IMR-90 (cell line): ENCODE results near the gene FAM20B. TPM values are rescaled to one million over a fixed set of nuclear protein-coding genes. Genes with fewer than 3 reads are reported as not detected.

Experiments used
- ATAC-seq: fragments of 200-7000 bp; cut with Tn5 transposase; 2 replicates; pipeline ENCODE4 v1.9.1; 2020; ENCODE audit warnings: low read depth, mild to moderate bottlenecking, moderate library complexity
- BruUV-seq: library from RNA; stranded (reverse); fragments of 400-500 nt; replicated peaks from 2 replicates; lab custom pipeline; 2021; lab: Mats Ljungman, UMichigan
- CTCF ChIA-PET: fragments of 300-600 bp; formaldehyde crosslinking; extraction: SDS; loops from one replicate; lab custom pipeline; 2021; ENCODE audit warnings: antibody characterized with exemption; lab: Yijun Ruan, JAX
- POLR2A ChIA-PET: fragments of 300-600 bp; sonication (Branson Sonifier 250); formaldehyde crosslinking; loops from one replicate; lab custom pipeline; 2022; ENCODE audit warnings: antibody characterized with exemption; ENCODE audit not compliant: unreplicated experiment; lab: Charles Lee
- DNase-seq: peaks from one replicate; pipeline ENCODE4 v3.0.0; 2013
- H2AFZ ChIP-seq: replicated peaks from 2 replicates; pipeline ENCODE3; 2013; ENCODE audit warnings: low read length, mild to moderate bottlenecking; ENCODE audit not compliant: poor library complexity
- H2AK5ac ChIP-seq: 2 replicates; pipeline ENCODE4 v1.6.1; 2013; ENCODE audit warnings: low read depth, low read length, inconsistent platforms
- H2AK9ac ChIP-seq: replicated peaks from 2 replicates; pipeline ENCODE3; 2013; ENCODE audit warnings: mild to moderate bottlenecking, low read depth, low read length, moderate library complexity; ENCODE audit not compliant: poor library complexity
- H2BK120ac ChIP-seq: 2 replicates; pipeline ENCODE4 v1.6.1; 2013; ENCODE audit warnings: low read depth, low read length, inconsistent platforms
- H2BK15ac ChIP-seq: 3 replicates; pipeline ENCODE4 v1.6.1; 2013; ENCODE audit warnings: low read depth, low read length, inconsistent platforms
- H2BK20ac ChIP-seq: 2 replicates; pipeline ENCODE4 v1.6.1; 2013; ENCODE audit warnings: low read depth, mild to moderate bottlenecking, inconsistent platforms, low read length, moderate library complexity
- H2BK5ac ChIP-seq: 2 replicates; pipeline ENCODE4 v1.6.1; 2013; ENCODE audit warnings: mild to moderate bottlenecking, low read depth, low read length, inconsistent platforms; ENCODE audit not compliant: poor library complexity, severe bottlenecking
- H3K14ac ChIP-seq: replicated peaks from 2 replicates; pipeline ENCODE4 v1.6.1; 2013; ENCODE audit warnings: low read depth, low read length, inconsistent platforms
- H3K18ac ChIP-seq: 2 replicates; pipeline ENCODE4 v1.6.1; 2013; ENCODE audit warnings: low read depth, low read length, control low read depth
- H3K23ac ChIP-seq: 2 replicates; pipeline ENCODE4 v1.6.1; 2013; ENCODE audit warnings: low read depth, low read length, inconsistent platforms
- H3K27ac ChIP-seq: 2 replicates; pipeline ENCODE4 v1.5.1; 2013; ENCODE audit warnings: mild to moderate bottlenecking, control low read depth, low read length; ENCODE audit not compliant: insufficient read depth
- H3K27me3 ChIP-seq: 2 replicates; pipeline ENCODE4 v1.6.1; 2013; ENCODE audit warnings: low read length; ENCODE audit not compliant: control insufficient read depth, insufficient read depth
- H3K36me3 ChIP-seq: 2 replicates; pipeline ENCODE4 v1.6.1; 2013; ENCODE audit warnings: low read length, mixed read lengths; ENCODE audit not compliant: control insufficient read depth, insufficient read depth
- H3K4ac ChIP-seq: 2 replicates; pipeline ENCODE4 v1.6.1; 2013; ENCODE audit warnings: low read depth, low read length, inconsistent platforms
- H3K4me1 ChIP-seq: 2 replicates; pipeline ENCODE4 v1.6.1; 2013; ENCODE audit warnings: low read length, mixed read lengths; ENCODE audit not compliant: control insufficient read depth, insufficient read depth
- H3K4me2 ChIP-seq: 2 replicates; pipeline ENCODE4 v1.6.1; 2013; ENCODE audit warnings: low read depth, mild to moderate bottlenecking, control low read depth, low read length, moderate library complexity
- H3K4me3 ChIP-seq: 2 replicates; pipeline ENCODE4 v1.5.1; 2013; ENCODE audit warnings: low read depth, mild to moderate bottlenecking, control low read depth, low read length, moderate library complexity; ENCODE audit not compliant: insufficient read depth
- H3K56ac ChIP-seq: 2 replicates; pipeline ENCODE4 v1.6.1; 2013; ENCODE audit warnings: low read length, inconsistent platforms; ENCODE audit not compliant: insufficient read depth; ENCODE audit errors: extremely low read depth
- H3K79me1 ChIP-seq, 2 experiments: 2 replicates each; pipeline ENCODE4 v1.6.1; 2013; ENCODE audit warnings: low read length in 2 of 2, inconsistent platforms in 1 of 2, low read depth in 1 of 2
- H3K9ac ChIP-seq: 2 replicates; pipeline ENCODE4 v1.6.1; 2013; ENCODE audit warnings: low read depth, low read length, control low read depth
- H3K9me1 ChIP-seq: 2 replicates; pipeline ENCODE4 v1.6.1; 2013; ENCODE audit warnings: low read length, inconsistent platforms; ENCODE audit not compliant: insufficient read depth
- H3K9me3 ChIP-seq: 2 replicates; pipeline ENCODE4 v1.6.1; 2013; ENCODE audit warnings: low read length; ENCODE audit not compliant: control insufficient read depth, insufficient read depth
- H4K20me1 ChIP-seq: 2 replicates; pipeline ENCODE4 v1.6.1; 2013; ENCODE audit warnings: low read length, inconsistent platforms; ENCODE audit not compliant: insufficient read depth
- H4K5ac ChIP-seq: 2 replicates; pipeline ENCODE4 v1.6.1; 2013; ENCODE audit warnings: mild to moderate bottlenecking, low read depth, low read length, control low read depth
- H4K8ac ChIP-seq, 2 experiments: 2 replicates each; pipeline ENCODE4 v1.6.1; 2013; ENCODE audit warnings: low read depth in 2 of 2, low read length in 2 of 2, control low read depth in 1 of 2, inconsistent platforms in 1 of 2
- H4K91ac ChIP-seq: 2 replicates; pipeline ENCODE4 v1.6.1; 2013; ENCODE audit warnings: low read depth, low read length, inconsistent platforms; ENCODE audit not compliant: insufficient read depth
- CEBPB ChIP-seq: IDR thresholded peaks from 2 replicates; pipeline ENCODE4 v1.6.1; 2012; ENCODE audit warnings: low read depth, low read length, improper control_type of control experiment
- CHD1 ChIP-seq: IDR thresholded peaks from 2 replicates; pipeline ENCODE4 v1.6.1; 2012; ENCODE audit warnings: low read depth, low read length, improper control_type of control experiment
- MAFK ChIP-seq: IDR thresholded peaks from 2 replicates; pipeline ENCODE4 v1.6.1; 2012; ENCODE audit warnings: low read depth, low read length, improper control_type of control experiment
- MAZ ChIP-seq: IDR thresholded peaks from 2 replicates; pipeline ENCODE4 v1.6.1; 2012; ENCODE audit warnings: low read depth, mild to moderate bottlenecking, low read length, improper control_type of control experiment, moderate library complexity, borderline replicate concordance
- MXI1 ChIP-seq: IDR thresholded peaks from 2 replicates; pipeline ENCODE4 v1.6.1; 2012; ENCODE audit warnings: low read depth, mild to moderate bottlenecking, low read length, moderate library complexity, borderline replicate concordance
- NFE2L2 ChIP-seq: fragments of 150-350 bp; IDR thresholded peaks from 2 replicates; pipeline ENCODE4 v1.6.1; 2016; ENCODE audit warnings: low read depth, mild to moderate bottlenecking, low read length
- POLR2A ChIP-seq: IDR thresholded peaks from 2 replicates; pipeline ENCODE4 v1.6.1; 2012; ENCODE audit warnings: mild to moderate bottlenecking, low read depth, low read length
- RAD21 ChIP-seq: IDR thresholded peaks from 2 replicates; pipeline ENCODE4 v1.6.1; 2012; ENCODE audit warnings: low read length, improper control_type of control experiment
- RCOR1 ChIP-seq: IDR thresholded peaks from 2 replicates; pipeline ENCODE4 v1.6.1; 2012; ENCODE audit warnings: mild to moderate bottlenecking, low read length, improper control_type of control experiment; ENCODE audit not compliant: insufficient replicate concordance
- RFX5 ChIP-seq: IDR thresholded peaks from 2 replicates; pipeline ENCODE4 v1.8.0; 2012; ENCODE audit warnings: low read depth, mild to moderate bottlenecking, low read length, moderate library complexity
- SMC3 ChIP-seq: fragments of 150-350 bp; IDR thresholded peaks from 2 replicates; pipeline ENCODE4 v1.6.1; 2016; ENCODE audit warnings: low read depth, mild to moderate bottlenecking, antibody characterized with exemption, low read length, moderate library complexity
- WGBS, 2 experiments: methylation state at CpG; one replicate each; pipeline versions ENCODE4 v1.1.5 to v1.1.7; 2013; ENCODE audit warnings: missing lambda C conversion rate in 2 of 2; ENCODE audit not compliant: insufficient read length in 1 of 2; ENCODE audit errors: extremely low coverage in 2 of 2; 5-methylcytosine and 5-hydroxymethylcytosine counted together
- dilution Hi-C: fragments of 300-500 bp; cut with HindIII; formaldehyde crosslinking; loops from one replicate; pipeline ENCODE4 v1.14.3; 2018; ENCODE audit warnings: low sequenced_read_pairs; ENCODE audit not compliant: unreplicated experiment
- in situ Hi-C: fragments of 300-500 bp; cut with MboI; formaldehyde crosslinking; loops from 3 replicates; pipeline ENCODE4 v1.14.3; 2019; ENCODE audit warnings: low sequenced_read_pairs, inconsistent platforms, mixed read lengths
- intact Hi-C: fragments of 100-400 bp; cut with micrococcal nuclease; formaldehyde crosslinking; loops from 2 replicates; pipeline ENCODE4 v1.10.0; 2022
- polyA plus RNA-seq, 3 experiments: library from polyadenylated mRNA; depleted of rRNA; stranded (reverse); fragments of >200 nt; gene quantifications; 2 replicates each; pipeline ENCODE4 v1.2.3, GENCODE V29; 2012; ENCODE audit warnings: low replicate concordance in 1 of 3
- total RNA-seq: library from RNA; depleted of rRNA; stranded (reverse); fragments of >200 nt; gene quantifications from 2 replicates; pipeline ENCODE4 v1.2.3, GENCODE V29; 2012
- TF ChIP-seq, protein P1 (sequence below): fragments of 150-350 bp; IDR thresholded peaks from 2 replicates; pipeline ENCODE4 v1.6.1; 2017; ENCODE audit warnings: mild to moderate bottlenecking, antibody characterized with exemption, low read length, low read depth
- TF ChIP-seq, protein P2 (sequence below): conservative IDR thresholded peaks from 2 replicates; pipeline ENCODE4 v1.5.1; 2012; ENCODE audit warnings: mild to moderate bottlenecking, low read depth, low read length, improper control_type of control experiment

The FAM20B gene
- total and polyA plus RNA-seq, 2 of the 4 experiments (the other 2 are of a cell fraction) = 17.1 to 38.4 TPM

DNA sequence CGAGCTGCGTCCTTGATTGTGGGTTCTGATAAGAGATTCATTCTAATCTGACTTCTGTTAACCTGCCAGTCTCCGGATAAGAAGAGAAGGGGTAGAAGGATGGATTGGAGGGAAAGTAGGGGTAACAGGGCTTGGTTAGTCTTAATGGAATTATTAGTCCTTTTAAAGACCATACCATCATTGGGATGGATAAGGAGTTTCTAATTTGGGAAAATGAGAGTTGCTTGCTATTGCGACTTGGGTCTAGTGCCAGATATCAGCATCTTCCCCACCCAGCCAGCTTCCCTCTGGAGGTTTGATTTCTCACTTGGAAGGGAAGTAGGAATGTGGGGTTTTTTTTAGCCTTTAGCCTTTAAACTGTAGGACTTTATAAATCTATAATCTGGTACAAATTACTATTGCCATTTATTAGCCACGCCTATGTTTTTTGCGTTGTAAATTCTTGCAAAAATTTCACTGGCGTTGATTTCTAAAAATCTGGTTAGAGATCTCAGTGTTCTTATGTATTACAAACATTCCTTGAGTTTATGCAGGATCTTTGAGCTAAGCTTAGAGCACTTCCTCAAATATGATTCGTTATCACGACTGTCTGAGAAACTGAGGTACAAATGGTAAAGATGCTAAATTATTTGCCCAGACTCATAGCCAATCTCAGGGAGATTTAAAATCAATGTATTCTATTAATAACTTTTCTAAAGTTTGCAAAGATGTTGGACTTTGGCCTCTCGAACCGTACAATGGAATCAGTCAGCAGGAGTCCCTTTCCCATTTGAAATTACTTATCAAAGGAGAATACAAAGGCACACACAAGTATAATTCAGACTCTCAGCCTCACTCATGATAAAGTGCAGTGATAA lies 1.3 kb downstream of the FAM20B start:
- intact Hi-C loops = loop anchor here (5.0 kb wide), 1 partner anchor 50 kb away; no protein-coding TSS in a partner anchor
- DNase-seq = no peak
- ATAC-seq = no peak
- peak overlapping the region; percentile 94 for H2AFZ ChIP-seq
- no CpG with 5 or more reads among the region's 11 CpGs for WGBS, 2 experiments
- H3K79me1 ChIP-seq = peaks cover 19 to 33% of the 10 kb centered on the region in 2 experiments
- no peaks in the 10 kb centered on the region; the same call in 1 of the 2 replicates for H3K9me1 ChIP-seq
- H3K27me3 ChIP-seq = no peaks in the 10 kb centered on the region
- H2AK5ac ChIP-seq = no peak overlapping the region
- H3K18ac ChIP-seq = peak overlapping the region; percentile 33; the same call in 1 of the 2 replicates
- H4K8ac ChIP-seq = peak overlapping the region; percentile 7 to 92; a peak in 3 of 4 replicates
- ChIA-PET CTCF (interaction anchor here (0.6 to 1.1 kb wide), 3 partner anchors 10 to 29 kb away, joined by 3 to 5 read pairs (median 3); no protein-coding TSS in a partner anchor), POLR2A (interaction anchor here (0.6 to 0.7 kb wide), 2 partner anchors 328 to 369 kb away, joined by 3 to 19 read pairs; no protein-coding TSS in a partner anchor)
- H3K56ac ChIP-seq = peak overlapping the region; percentile 28; the same call in 1 of the 2 replicates
- H4K91ac ChIP-seq = peak overlapping the region; percentile 47; the same call in 1 of the 2 replicates
- H3K36me3 ChIP-seq = no peaks in the 10 kb centered on the region
- H2BK15ac ChIP-seq = no peak overlapping the region; the same call in 2 of the 3 replicates
- H2BK20ac ChIP-seq = no peak overlapping the region
- H3K4me2 ChIP-seq = peak overlapping the region; percentile 96
- H3K27ac ChIP-seq = peak overlapping the region; percentile 33
- H3K14ac ChIP-seq = peak overlapping the region; percentile 85
- H3K9me3 ChIP-seq = no peaks in the 10 kb centered on the region
- H3K4ac ChIP-seq = peak overlapping the region; percentile 51
- peak overlapping the region; percentile 50 for H2BK5ac ChIP-seq
- H3K4me1 ChIP-seq = no peaks in the 10 kb centered on the region; the same call in 1 of the 2 replicates
- peak overlapping the region; percentile 90 for H3K4me3 ChIP-seq
- H4K5ac ChIP-seq = peak overlapping the region; percentile 40; the same call in 1 of the 2 replicates
- TSS peak; percentile 42 for BruUV-seq
- H3K9ac ChIP-seq = peak overlapping the region; percentile 89
- dilution Hi-C loops = no loop called here
- peak overlapping the region; percentile 21 for H2AK9ac ChIP-seq
- H3K23ac ChIP-seq = peak overlapping the region; percentile 91
- in situ Hi-C loops = no loop called here
- peaks cover 4% of the 10 kb centered on the region; the same call in 1 of the 2 replicates for H4K20me1 ChIP-seq
- H2BK120ac ChIP-seq = peak overlapping the region; percentile 13
- TF ChIP-seq, protein P1, sequence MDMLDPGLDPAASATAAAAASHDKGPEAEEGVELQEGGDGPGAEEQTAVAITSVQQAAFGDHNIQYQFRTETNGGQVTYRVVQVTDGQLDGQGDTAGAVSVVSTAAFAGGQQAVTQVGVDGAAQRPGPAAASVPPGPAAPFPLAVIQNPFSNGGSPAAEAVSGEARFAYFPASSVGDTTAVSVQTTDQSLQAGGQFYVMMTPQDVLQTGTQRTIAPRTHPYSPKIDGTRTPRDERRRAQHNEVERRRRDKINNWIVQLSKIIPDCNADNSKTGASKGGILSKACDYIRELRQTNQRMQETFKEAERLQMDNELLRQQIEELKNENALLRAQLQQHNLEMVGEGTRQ = no peak
- TF ChIP-seq MAZ = no peak
- no peak for TF ChIP-seq MAFK
- TF ChIP-seq CEBPB = no peak
- TF ChIP-seq RFX5 = no peak
- TF ChIP-seq POLR2A = no peak
- TF ChIP-seq, protein P2, sequence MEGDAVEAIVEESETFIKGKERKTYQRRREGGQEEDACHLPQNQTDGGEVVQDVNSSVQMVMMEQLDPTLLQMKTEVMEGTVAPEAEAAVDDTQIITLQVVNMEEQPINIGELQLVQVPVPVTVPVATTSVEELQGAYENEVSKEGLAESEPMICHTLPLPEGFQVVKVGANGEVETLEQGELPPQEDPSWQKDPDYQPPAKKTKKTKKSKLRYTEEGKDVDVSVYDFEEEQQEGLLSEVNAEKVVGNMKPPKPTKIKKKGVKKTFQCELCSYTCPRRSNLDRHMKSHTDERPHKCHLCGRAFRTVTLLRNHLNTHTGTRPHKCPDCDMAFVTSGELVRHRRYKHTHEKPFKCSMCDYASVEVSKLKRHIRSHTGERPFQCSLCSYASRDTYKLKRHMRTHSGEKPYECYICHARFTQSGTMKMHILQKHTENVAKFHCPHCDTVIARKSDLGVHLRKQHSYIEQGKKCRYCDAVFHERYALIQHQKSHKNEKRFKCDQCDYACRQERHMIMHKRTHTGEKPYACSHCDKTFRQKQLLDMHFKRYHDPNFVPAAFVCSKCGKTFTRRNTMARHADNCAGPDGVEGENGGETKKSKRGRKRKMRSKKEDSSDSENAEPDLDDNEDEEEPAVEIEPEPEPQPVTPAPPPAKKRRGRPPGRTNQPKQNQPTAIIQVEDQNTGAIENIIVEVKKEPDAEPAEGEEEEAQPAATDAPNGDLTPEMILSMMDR = no peak
- TF ChIP-seq SMC3 = no peak
- TF ChIP-seq CHD1 = no peak
- TF ChIP-seq RCOR1 = no peak
- TF ChIP-seq MXI1 = no peak
- TF ChIP-seq NFE2L2 = no peak
- no peak for TF ChIP-seq RAD21
